ENCODE measurements around the gene PICK1.
"Not testable (repeated sequence)": the region's sequence is repeated elsewhere in the genome, so short reads cannot be mapped to it uniquely, and the experiment has no call there.

PICK1 gene

GRCh38 chr22:38114484-38115398 is 57.5 kb downstream of the PICK1 start:
- DNase-seq (ENCODE audit: low read depth in 2 of 2): peak; percentile 52 to 65

GRCh38 chr22:38115423-38116205 is 58.4 kb downstream of the PICK1 start:
- DNase-seq (ENCODE audit: low read depth in 2 of 2): no peak

DNA sequence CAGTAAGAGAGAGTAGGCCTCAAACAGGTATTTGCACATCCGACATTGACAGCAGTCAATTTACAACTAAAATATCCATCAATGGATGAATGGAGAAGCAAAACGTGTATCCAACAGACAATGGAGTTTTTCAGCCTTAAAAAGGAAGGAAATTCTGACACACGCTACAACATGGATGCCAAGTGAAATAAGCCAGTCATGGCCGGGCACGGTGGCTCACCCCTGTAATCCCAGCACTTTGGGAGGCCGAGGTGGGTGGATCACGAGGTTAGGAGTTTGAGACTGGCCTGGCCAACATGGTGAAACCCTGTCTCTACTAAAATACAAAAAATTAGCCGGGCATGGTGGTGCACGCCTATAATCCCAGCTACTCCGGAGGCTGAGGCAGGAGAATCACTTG is 60.4 kb downstream of the PICK1 start:
- DNase-seq (ENCODE audit: low read depth in 2 of 2): not testable (repeated sequence)

DNA sequence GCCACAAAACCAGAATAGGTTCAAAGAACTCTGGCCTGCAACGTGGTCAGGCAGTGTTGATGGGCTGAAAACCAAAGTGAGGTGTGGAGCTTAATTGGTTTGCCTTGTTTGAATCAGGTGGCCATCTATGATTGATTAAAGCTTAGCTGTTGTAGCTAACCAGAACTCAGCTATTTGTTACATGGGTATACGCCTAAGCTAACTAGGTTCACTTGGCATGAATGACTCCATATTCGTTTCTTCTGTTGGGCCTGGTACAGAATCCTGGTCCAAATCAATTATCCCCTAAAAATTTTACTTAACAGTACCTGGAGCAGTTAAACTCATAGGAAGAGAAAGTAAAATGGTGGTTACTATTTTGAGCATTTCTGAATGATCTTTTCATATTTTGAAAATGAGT is 61.0 kb downstream of the PICK1 start:
- no peak for DNase-seq (ENCODE audit: low read depth in 2 of 2)

DNA sequence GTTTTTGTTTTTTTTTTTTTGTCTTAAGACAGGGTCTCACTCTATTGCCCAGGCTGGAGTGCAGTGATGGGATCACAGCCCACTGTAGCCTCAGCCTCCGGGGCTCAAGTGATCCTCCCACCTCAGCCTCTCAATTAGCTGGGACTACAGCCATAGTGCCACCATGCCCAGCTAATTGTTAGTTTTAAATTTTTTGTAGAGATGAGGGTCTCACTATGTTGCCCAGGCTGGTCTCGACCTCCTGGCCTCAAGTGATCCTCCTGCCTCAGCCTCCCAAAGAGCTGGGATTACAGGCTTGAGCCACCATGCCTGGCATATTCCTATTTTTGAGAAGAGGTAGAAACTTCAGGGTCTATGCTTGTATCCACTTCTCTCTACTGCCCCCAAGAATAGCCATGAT is 61.5 kb downstream of the PICK1 start:
- not testable (repeated sequence) for DNase-seq (ENCODE audit: low read depth in 2 of 2)

GRCh38 chr22:38120359-38121110 is 63.3 kb downstream of the PICK1 start:
- no peak for DNase-seq (ENCODE audit: low read depth in 2 of 2)

GRCh38 chr22:38122616-38123015 is 65.4 kb downstream of the PICK1 start:
- no peak for DNase-seq (ENCODE audit: low read depth in 2 of 2)

DNA sequence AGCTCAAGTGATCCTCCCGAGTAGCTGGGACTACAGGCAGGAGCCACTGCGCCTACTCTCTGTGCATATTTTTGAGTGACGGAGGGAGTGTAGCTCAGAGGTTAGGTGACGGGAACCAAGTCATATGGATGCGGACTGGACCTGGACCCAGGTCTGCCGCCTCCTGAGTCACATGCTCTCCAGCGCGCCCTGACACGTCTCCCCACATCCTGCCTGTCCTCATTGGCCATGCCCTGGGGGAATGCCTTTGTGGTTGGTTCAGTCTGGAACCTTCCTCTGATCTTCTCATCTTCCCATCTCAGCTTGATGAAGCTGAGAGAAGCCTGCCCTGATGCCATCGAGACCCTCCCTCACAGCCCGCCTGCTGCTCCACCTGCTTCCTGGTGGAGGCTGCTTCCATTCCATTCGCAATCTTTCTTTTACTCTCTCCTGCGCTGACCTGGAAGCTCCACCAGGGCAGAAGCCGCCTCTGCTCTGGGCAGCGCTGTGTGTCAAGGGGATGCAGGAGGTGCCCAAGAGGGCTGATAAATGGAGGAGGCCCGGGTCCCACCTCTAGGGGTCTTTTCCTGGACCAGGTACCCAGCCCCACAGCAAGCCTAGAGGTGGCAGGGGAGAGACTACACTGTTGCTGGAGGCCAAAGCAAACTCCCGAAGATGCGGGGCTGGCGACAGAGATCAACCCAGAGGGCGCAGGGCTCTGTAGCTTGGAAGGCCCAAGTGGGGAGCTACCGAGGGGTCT is 67.2 kb downstream of the PICK1 start:
- no peak for DNase-seq (ENCODE audit: low read depth in 2 of 2)

- DNase-seq (ENCODE audit: low read depth in 2 of 2): no peak
These were observed 67.9 kb downstream of the PICK1 start for GRCh38 chr22:38125038-38125610.

Data from stimulated activated CD8-positive, alpha-beta memory T cell treated with anti-CD3 and anti-CD28 coated beads, Interleukin-15, amount 100 ng/mL, for 48 hours (primary cell).